ENCODE measurements around the gene ARHGEF11. TPM values are rescaled to one million over a fixed set of nuclear protein-coding genes. Genes with fewer than 3 reads are reported as not detected.

ARHGEF11 gene
- total and polyA plus RNA-seq, 2 of the 4 experiments (the other 2 are of a cell fraction) = 16.8 to 17.2 TPM

DNA sequence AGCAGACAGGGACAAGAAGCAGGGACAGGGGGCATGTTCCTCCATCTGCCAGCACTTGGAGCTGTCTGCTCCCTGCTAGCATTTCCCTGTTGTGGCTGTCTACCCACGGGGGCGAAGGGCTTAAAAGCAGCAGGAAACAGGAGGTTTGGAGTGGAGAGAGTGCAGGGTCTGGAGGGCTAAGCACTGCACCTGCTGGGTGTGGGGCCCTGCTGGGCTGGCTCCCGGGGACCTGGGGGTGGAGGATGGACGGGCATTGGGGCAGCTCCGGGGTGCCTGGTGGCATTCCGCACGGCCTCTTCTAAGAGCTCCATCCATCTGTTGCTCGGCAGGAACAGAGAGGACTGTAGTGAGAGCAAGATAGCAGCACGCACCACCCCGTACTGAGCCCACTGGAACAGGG, 103.9 kb downstream of the ARHGEF11 start:
- H2BK20ac ChIP-seq (ENCODE audit: low read depth, low read length) = no peak overlapping the region
- H3K4me2 ChIP-seq (ENCODE audit: low read depth, low read length) = no peak overlapping the region
- H2BK120ac ChIP-seq (ENCODE audit: low read depth, low read length) = no peak overlapping the region
- ChIA-PET CTCF (no interaction called here), POLR2A (ENCODE audit: unreplicated experiment) (no interaction called here)
- no peaks in the 10 kb centered on the region; the same call in 1 of the 2 replicates for H4K20me1 ChIP-seq (ENCODE audit: insufficient read depth, low read length)
- H3K9ac ChIP-seq (ENCODE audit: low read depth, low read length) = no peak overlapping the region
- no peak overlapping the region for H3K23ac ChIP-seq (ENCODE audit: low read depth, low read length)
- H2BK5ac ChIP-seq (ENCODE audit: low read depth, low read length, poor library complexity, severe bottlenecking) = no peak overlapping the region
- H3K79me1 ChIP-seq (ENCODE audit: low read depth in 1 of 2, low read length in 2 of 2) = no peaks in the 10 kb centered on the region
- H4K91ac ChIP-seq (ENCODE audit: insufficient read depth, low read depth, low read length) = no peak overlapping the region
- peaks cover 87% of the 10 kb centered on the region for H3K36me3 ChIP-seq (ENCODE audit: control insufficient read depth, insufficient read depth, low read length)
- H2AK5ac ChIP-seq (ENCODE audit: low read depth, low read length) = no peak overlapping the region
- no peak overlapping the region for H3K27ac ChIP-seq (ENCODE audit: insufficient read depth, low read length)
- no peak overlapping the region for H3K56ac ChIP-seq (ENCODE audit: extremely low read depth, insufficient read depth, low read length)
- H3K9me3 ChIP-seq (ENCODE audit: control insufficient read depth, insufficient read depth, low read length) = no peaks in the 10 kb centered on the region
- no peak overlapping the region for H2BK15ac ChIP-seq (ENCODE audit: low read depth, low read length)
- H3K4ac ChIP-seq (ENCODE audit: low read depth, low read length) = no peak overlapping the region
- no peak overlapping the region for H3K14ac ChIP-seq (replicated peaks; ENCODE audit: low read depth, low read length)
- no peak overlapping the region for H2AK9ac ChIP-seq (replicated peaks; ENCODE audit: low read depth, low read length, poor library complexity)
- H3K27me3 ChIP-seq (ENCODE audit: control insufficient read depth, insufficient read depth, low read length) = no peaks in the 10 kb centered on the region
- no peak overlapping the region for H3K4me3 ChIP-seq (ENCODE audit: insufficient read depth, low read depth, low read length)
- intact Hi-C loops (cut with micrococcal nuclease) (no loop called here), in situ Hi-C loops (cut with MboI; ENCODE audit: low sequenced_read_pairs) (no loop called here), dilution Hi-C loops (cut with HindIII; ENCODE audit: low sequenced_read_pairs, unreplicated experiment) (no loop called here)
- no peak overlapping the region for H4K5ac ChIP-seq (ENCODE audit: low read depth, low read length)
- peaks cover 22% of the 10 kb centered on the region for H3K9me1 ChIP-seq (ENCODE audit: insufficient read depth, low read length)
- 91% methylated on average over 6 of the region's 10 CpGs; no CpG with 5 or more reads in 1 of the 2 experiments for WGBS, 2 experiments (ENCODE audit: extremely low coverage in 2 of 2, insufficient read length in 1 of 2)
- BruUV-seq (replicated peaks) = no TSS peak
- no peak overlapping the region for H4K8ac ChIP-seq (ENCODE audit: low read depth in 2 of 2, low read length in 2 of 2)
- DNase-seq (no peak), ATAC-seq (ENCODE audit: low read depth) (no peak)
- TF ChIP-seq CHD1 (IDR thresholded peaks at IDR 0.05; ENCODE audit: low read depth, low read length) = no peak
- TF ChIP-seq FOS (IDR thresholded peaks at IDR 0.05; ENCODE audit: low read depth, low read length) = no peak
- TF ChIP-seq RCOR1 (IDR thresholded peaks at IDR 0.05; ENCODE audit: insufficient replicate concordance, low read length) = no peak
- TF ChIP-seq NFE2L2 (IDR thresholded peaks at IDR 0.05; ENCODE audit: low read depth, low read length) = no peak
- TF ChIP-seq SMC3 (IDR thresholded peaks at IDR 0.05; ENCODE audit: low read depth, low read length) = no peak
- TF ChIP-seq, protein P1, sequence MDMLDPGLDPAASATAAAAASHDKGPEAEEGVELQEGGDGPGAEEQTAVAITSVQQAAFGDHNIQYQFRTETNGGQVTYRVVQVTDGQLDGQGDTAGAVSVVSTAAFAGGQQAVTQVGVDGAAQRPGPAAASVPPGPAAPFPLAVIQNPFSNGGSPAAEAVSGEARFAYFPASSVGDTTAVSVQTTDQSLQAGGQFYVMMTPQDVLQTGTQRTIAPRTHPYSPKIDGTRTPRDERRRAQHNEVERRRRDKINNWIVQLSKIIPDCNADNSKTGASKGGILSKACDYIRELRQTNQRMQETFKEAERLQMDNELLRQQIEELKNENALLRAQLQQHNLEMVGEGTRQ (IDR thresholded peaks at IDR 0.05; ENCODE audit: low read depth, low read length) = no peak
- no peak overlapping the region for H3K18ac ChIP-seq (ENCODE audit: low read depth, low read length)
- H2AFZ ChIP-seq (replicated peaks; ENCODE audit: low read length, poor library complexity) = no peak overlapping the region
- H3K4me1 ChIP-seq (ENCODE audit: control insufficient read depth, insufficient read depth, low read length) = no peaks in the 10 kb centered on the region

Measured in IMR-90 (cell line).